BE2C (cell line): ENCODE data around the gene BOK. TPM values are rescaled to one million over a fixed set of nuclear protein-coding genes. Genes with fewer than 3 reads are reported as not detected.
A peak's percentile ranks its signal among the peaks of the same experiment; 100 is the strongest.

Experiments
- DNase-seq: peaks from one replicate; pipeline ENCODE4 v3.0.0-alpha.2; 2020
- H3K27me3 ChIP-seq: fragments of 250-450 bp; sonication (Bioruptor Pico); 2 replicates; pipeline ENCODE4 v1.5.1; 2020; ENCODE audit warnings: mild to moderate bottlenecking
- H3K36me3 ChIP-seq: fragments of 250-450 bp; sonication (Bioruptor Pico); 2 replicates; pipeline ENCODE4 v1.5.1; 2020; ENCODE audit warnings: mild to moderate bottlenecking
- H3K4me1 ChIP-seq: fragments of 250-450 bp; sonication (Bioruptor Pico); 2 replicates; pipeline ENCODE4 v1.5.1; 2020
- H3K4me3 ChIP-seq: 2 replicates; pipeline ENCODE4 v1.5.1; 2011; ENCODE audit warnings: low read depth, low read length
- H3K9me3 ChIP-seq: fragments of 250-450 bp; sonication (Bioruptor Pico); 2 replicates; pipeline ENCODE4 v1.5.1; 2020
- polyA plus RNA-seq: library from polyadenylated mRNA; unstranded; fragments of >200 nt; gene quantifications from one replicate; pipeline ENCODE4 v1.2.1, GENCODE V29; 2012; ENCODE audit warnings: low read depth, missing spikeins; ENCODE audit not compliant: insufficient read length, insufficient read depth
- TF ChIP-seq, protein P1 (sequence below): IDR thresholded peaks from 2 replicates; pipeline ENCODE4 v1.5.1; 2012; ENCODE audit warnings: mild to moderate bottlenecking, low read depth, low read length

BOK gene, protein sequence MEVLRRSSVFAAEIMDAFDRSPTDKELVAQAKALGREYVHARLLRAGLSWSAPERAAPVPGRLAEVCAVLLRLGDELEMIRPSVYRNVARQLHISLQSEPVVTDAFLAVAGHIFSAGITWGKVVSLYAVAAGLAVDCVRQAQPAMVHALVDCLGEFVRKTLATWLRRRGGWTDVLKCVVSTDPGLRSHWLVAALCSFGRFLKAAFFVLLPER
- polyA plus RNA-seq, result 2.9 TPM

DNA sequence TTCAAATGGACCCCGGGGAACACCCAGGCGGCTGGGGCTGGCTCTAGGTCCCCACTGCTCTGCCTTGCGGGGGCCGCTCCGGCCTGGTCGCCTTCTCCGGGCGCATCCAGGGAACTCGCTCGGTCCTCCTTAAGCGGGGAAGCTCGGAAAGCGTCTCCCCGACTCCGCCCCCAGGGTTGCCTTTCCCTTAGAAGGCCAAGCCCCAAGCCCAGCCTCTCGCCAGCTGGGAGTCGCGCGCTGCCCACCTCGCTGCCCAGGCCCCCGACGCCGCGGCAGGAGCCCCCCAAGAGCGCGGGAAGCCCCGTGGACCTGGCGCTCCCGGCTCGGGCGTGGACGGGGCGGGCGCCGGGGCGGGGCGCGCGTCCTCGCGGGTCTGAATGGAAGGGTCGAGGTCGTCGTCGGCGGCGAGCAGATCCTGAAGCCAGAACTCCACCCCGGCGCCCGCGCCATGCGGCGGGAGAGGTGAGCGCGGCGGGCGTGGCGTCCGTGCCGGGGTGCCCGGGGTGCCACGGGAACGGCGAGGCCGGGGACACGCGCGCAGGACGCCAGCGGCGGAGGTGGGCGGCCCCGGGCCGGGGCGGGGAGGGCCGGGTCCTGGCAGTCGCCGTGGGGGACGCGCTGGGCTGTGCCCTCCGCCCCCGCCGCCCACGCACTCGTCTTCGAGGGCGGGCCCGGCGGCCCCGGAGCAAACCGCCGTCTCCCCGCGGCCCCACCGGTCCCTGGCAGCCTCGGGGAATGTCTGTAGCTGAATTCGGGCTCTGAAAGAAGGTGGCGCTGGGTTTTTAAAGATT lies at the start of gene BOK:
TSS of gene BOK (plus strand) at position 214 of the 791 bp plus-strand sequence. CDS start 739 bp downstream, outside the sequence.
- DNase-seq, result peak; percentile 6
- Histone ChIP-seq H3K27me3 (no peaks in the 10 kb centered on the region), H3K4me1 (peaks cover 31% of the 10 kb centered on the region), H3K36me3 (no peaks in the 10 kb centered on the region), H3K4me3 (no peak within 1 kb of the TSS), H3K9me3 (no peaks in the 10 kb centered on the region)
- TF ChIP-seq, protein P1, sequence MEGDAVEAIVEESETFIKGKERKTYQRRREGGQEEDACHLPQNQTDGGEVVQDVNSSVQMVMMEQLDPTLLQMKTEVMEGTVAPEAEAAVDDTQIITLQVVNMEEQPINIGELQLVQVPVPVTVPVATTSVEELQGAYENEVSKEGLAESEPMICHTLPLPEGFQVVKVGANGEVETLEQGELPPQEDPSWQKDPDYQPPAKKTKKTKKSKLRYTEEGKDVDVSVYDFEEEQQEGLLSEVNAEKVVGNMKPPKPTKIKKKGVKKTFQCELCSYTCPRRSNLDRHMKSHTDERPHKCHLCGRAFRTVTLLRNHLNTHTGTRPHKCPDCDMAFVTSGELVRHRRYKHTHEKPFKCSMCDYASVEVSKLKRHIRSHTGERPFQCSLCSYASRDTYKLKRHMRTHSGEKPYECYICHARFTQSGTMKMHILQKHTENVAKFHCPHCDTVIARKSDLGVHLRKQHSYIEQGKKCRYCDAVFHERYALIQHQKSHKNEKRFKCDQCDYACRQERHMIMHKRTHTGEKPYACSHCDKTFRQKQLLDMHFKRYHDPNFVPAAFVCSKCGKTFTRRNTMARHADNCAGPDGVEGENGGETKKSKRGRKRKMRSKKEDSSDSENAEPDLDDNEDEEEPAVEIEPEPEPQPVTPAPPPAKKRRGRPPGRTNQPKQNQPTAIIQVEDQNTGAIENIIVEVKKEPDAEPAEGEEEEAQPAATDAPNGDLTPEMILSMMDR, result no peak

DNA sequence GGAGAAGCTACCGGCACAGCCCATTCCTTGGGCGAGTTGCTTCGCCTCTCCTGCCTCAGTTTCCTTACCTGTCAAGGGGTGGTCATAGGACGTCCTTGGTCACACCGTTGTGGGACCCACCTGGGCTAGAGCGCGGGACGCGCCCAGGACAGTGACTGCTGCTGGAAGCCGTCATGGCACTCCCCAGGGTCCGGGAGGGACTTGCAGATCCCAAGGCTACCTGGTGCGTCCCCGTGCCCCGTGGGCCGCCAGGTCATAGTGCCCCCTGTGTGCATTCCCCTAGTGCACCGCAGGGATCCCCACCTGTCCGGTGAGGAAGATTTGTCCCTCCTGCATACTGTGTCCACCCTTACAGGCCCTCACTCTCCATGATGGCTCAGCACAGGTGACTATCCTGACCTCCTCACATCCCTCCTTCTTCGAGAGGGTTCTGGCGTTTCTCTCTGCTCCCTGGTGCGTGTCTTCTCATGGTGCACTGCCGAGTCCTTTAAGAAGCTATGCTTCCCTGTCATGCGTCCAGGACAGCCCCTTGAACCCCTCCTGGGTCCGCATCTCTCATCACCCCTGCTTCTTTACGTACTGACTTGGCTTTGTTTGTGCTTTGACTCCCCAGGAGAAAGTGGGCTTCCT lies 49.3 kb upstream of the BOK start:
- TF ChIP-seq, protein P1, result no peak
- no peaks in the 10 kb centered on the region for H3K4me1 ChIP-seq
- DNase-seq, result no peak
- peaks cover 4% of the 10 kb centered on the region for H3K9me3 ChIP-seq
- H3K27me3 ChIP-seq, result no peaks in the 10 kb centered on the region
- H3K36me3 ChIP-seq, result peaks cover 11% of the 10 kb centered on the region
- H3K4me3 ChIP-seq, result peak overlapping the region; percentile 34; the same call in 1 of the 2 replicates

DNA sequence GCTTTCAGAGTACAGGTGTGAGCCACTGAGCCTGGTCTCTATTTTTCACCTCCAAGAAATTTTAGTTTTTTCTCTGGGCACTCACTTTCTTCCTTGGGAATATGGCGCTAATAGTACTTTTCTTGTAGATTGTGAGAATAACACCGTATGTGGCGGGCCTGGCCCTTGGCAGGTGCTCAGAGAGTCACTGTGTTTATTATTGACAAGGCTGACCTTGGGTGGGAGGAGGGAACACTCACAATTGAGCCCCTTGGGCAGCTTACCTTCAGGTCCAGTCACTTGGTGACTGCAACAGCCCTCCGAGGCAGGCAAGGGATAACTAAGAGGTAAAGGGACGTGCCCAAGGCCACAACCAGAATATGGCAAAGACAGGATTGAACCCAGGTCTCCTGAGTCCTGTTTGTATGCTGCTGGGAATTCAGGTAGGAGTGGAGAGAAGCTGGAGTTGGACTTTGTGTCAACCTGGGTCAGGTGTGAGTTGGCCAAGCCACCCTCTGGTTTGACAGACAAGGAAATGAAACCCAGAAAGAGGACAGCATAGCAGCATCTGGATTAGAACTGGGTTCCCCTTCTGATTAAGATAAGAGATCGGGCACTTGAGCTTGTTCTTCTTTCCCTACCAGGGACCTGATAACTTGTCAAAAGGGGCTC lies 47.3 kb upstream of the BOK start:
- Histone ChIP-seq H3K27me3 (no peaks in the 10 kb centered on the region), H3K9me3 (peaks cover 4% of the 10 kb centered on the region), H3K4me3 (no peak overlapping the region), H3K4me1 (no peaks in the 10 kb centered on the region), H3K36me3 (peaks cover 2% of the 10 kb centered on the region; the same call in 1 of the 2 replicates)
- DNase-seq, result no peak
- TF ChIP-seq, protein P1, result no peak

DNA sequence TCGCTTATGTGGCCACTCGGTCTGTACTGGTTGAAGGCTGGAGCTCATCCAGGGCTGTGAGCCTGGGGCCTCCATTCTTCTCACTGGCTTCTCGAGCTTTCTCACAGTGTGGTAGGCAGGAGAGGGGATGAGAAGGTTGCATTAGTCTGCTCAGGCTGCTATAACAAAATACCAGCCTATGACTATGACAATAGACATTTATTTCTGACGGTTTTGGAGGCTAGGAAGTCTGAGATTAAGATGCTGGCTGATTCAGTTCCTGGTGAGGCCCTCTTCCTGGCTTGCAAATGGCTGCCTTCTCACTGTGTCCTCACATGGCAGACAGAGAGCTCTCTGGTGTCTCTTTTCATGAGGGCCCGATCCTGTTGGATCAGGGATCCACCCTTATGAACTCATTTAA lies 44.0 kb upstream of the BOK start:
- Histone ChIP-seq H3K9me3 (no peaks in the 10 kb centered on the region), H3K27me3 (no peaks in the 10 kb centered on the region), H3K4me1 (no peaks in the 10 kb centered on the region), H3K4me3 (no peak overlapping the region), H3K36me3 (no peaks in the 10 kb centered on the region)
- DNase-seq, result no peak
- TF ChIP-seq, protein P1, result no peak

DNA sequence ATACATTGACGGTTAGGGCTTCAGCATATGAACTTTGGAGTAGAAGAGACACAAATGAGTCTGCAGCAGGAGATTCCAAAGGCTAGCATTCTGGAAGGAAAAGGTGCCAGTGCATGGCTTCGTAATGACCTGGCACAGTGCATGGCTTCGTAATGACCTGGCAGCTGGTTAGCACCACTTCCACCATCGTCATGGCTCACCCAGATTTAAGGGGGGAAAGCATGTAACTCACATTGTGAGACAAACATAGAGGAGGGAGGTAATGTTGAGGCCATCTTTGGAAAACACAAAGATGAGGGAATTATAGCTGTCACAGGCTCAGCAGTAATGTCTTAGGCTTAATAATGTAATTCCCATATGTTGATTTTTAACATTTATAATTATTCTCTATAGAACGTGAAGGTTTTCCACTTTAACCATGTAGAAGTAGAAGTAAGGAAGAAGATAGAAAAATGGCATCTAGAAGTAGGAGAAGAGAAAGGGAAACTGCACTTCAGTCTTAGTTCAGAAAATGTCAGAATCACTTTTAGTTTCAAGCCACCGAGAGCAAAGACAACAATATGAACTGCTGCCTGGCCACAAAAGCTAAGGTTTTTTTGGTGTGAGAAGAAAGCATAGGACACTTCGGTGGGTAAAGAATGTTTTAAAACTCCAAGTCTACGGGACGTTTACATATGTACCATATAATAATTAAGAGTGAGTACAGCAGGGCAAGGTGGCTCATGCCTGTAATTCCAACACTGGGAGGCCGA lies 43.4 kb upstream of the BOK start:
- H3K9me3 ChIP-seq, result no peaks in the 10 kb centered on the region
- TF ChIP-seq, protein P1, result no peak
- no peak for DNase-seq
- no peaks in the 10 kb centered on the region for H3K4me1 ChIP-seq
- no peak overlapping the region for H3K4me3 ChIP-seq
- no peaks in the 10 kb centered on the region for H3K36me3 ChIP-seq
- no peaks in the 10 kb centered on the region for H3K27me3 ChIP-seq
